Activated CD8-positive, alpha-beta T cell treated with anti-CD3 and anti-CD28 coated beads for 36 hours (primary cell): Measurements from ENCODE around the gene EIF2S2. TPM values are rescaled to one million over a fixed set of nuclear protein-coding genes. Genes with fewer than 3 reads are reported as not detected.

Source experiments
- ATAC-seq: fragments of 200-7000 bp; cut with Tn5 transposase; one replicate; pipeline ENCODE4 v1.10.0; 2021; ENCODE audit warnings: mild to moderate bottlenecking, moderate library complexity
- CTCF ChIA-PET: fragments of 350-600 bp; sonication (Branson Sonifier 250); formaldehyde crosslinking; loops from one replicate; lab custom pipeline; 2021; ENCODE audit warnings: antibody characterized with exemption; lab: Charles Lee
- POLR2A ChIA-PET: fragments of 350-600 bp; sonication (Branson Sonifier 250); formaldehyde crosslinking; loops from one replicate; lab custom pipeline; 2021; ENCODE audit warnings: antibody characterized with exemption; lab: Charles Lee
- DNase-seq: peaks from one replicate; pipeline ENCODE4 v3.0.0-alpha.2; 2020
- H3K27ac Mint-ChIP-seq: one replicate; pipeline ENCODE4 v1.8.0; 2021; ENCODE audit warnings: mild to moderate bottlenecking, mixed read lengths
- H3K27me3 Mint-ChIP-seq: one replicate; pipeline ENCODE4 v1.8.0; 2021; ENCODE audit warnings: mixed read lengths
- H3K36me3 Mint-ChIP-seq: one replicate; pipeline ENCODE4 v1.8.0; 2021; ENCODE audit warnings: low read depth, mixed read lengths
- H3K4me1 Mint-ChIP-seq: one replicate; pipeline ENCODE4 v1.8.0; 2021; ENCODE audit warnings: low read depth, mixed read lengths
- H3K4me3 Mint-ChIP-seq: one replicate; pipeline ENCODE4 v1.8.0; 2021; ENCODE audit warnings: mild to moderate bottlenecking, moderate library complexity, mixed read lengths
- H3K9me3 Mint-ChIP-seq: one replicate; pipeline ENCODE4 v1.8.0; 2021; ENCODE audit warnings: mixed read lengths
- CTCF ChIP-seq: fragments of 200-600 bp; IDR thresholded peaks from one replicate; pipeline ENCODE4 v1.8.0; 2022; ENCODE audit warnings: antibody characterized with exemption, mild to moderate bottlenecking
- intact Hi-C: fragments of 100-400 bp; cut with micrococcal nuclease; formaldehyde crosslinking; loops from one replicate; pipeline ENCODE4 v1.10.0; 2022
- total RNA-seq, 2 experiments: library from RNA; stranded (reverse); gene quantifications; one replicate each; pipeline ENCODE4 v1.2.3, GENCODE V29; 2021

The EIF2S2 gene
- total RNA-seq, 2 experiments from 2014 or later, result 161 to 164 TPM

- Mint-ChIP-seq H3K27me3 (peaks cover 3% of the 10 kb centered on the region), H3K9me3 (no peaks in the 10 kb centered on the region), H3K27ac (no peak overlapping the region), H3K4me3 (no peak overlapping the region), H3K4me1 (peaks cover 11% of the 10 kb centered on the region), H3K36me3 (no peaks in the 10 kb centered on the region)
- DNase-seq (no peak), ATAC-seq (no peak)
- intact Hi-C loops, result loop anchor here (10.0 kb wide), 1 partner anchor 209 kb away; no protein-coding TSS in a partner anchor
- POLR2A ChIA-PET, result no interaction called here
- CTCF ChIA-PET, result no interaction called here
- TF ChIP-seq CTCF, result no peak
Measured at GRCh38 chr20:34123309-34123708, 11.3 kb upstream of the EIF2S2 start.

- no peaks in the 10 kb centered on the region for H3K36me3 Mint-ChIP-seq
- H3K27ac Mint-ChIP-seq, result no peak overlapping the region
- H3K27me3 Mint-ChIP-seq, result peaks cover 3% of the 10 kb centered on the region
- CTCF ChIA-PET, result interaction anchor here (1.4 kb wide), 1 partner anchor 189 kb away, joined by 3 read pairs; no protein-coding TSS in a partner anchor
- no peak overlapping the region for H3K4me3 Mint-ChIP-seq
- intact Hi-C loops, result loop anchor here (10.0 kb wide), 1 partner anchor 208 kb away; no protein-coding TSS in a partner anchor
- DNase-seq (no peak), ATAC-seq (no peak)
- peaks cover 11% of the 10 kb centered on the region for H3K4me1 Mint-ChIP-seq
- no peaks in the 10 kb centered on the region for H3K9me3 Mint-ChIP-seq
- TF ChIP-seq CTCF, result no peak
- POLR2A ChIA-PET, result interaction anchor here (0.5 to 0.6 kb wide), 2 partner anchors 11 to 25 kb away, joined by 3 read pairs; partner anchors contain the start of gene EIF2S2
Measured at GRCh38 chr20:34122274-34122980, 10.4 kb upstream of the EIF2S2 start.

GRCh38 chr20:34120213-34120612, 8.2 kb upstream of the EIF2S2 start:
- Mint-ChIP-seq H3K4me1 (peaks cover 11% of the 10 kb centered on the region), H3K36me3 (no peaks in the 10 kb centered on the region), H3K27me3 (no peaks in the 10 kb centered on the region), H3K4me3 (no peak overlapping the region), H3K27ac (no peak overlapping the region), H3K9me3 (no peaks in the 10 kb centered on the region)
- DNase-seq (no peak), ATAC-seq (no peak)
- TF ChIP-seq CTCF, result no peak
- intact Hi-C loops, result loop anchor here (10.0 kb wide), 1 partner anchor 205 kb away; no protein-coding TSS in a partner anchor
- ChIA-PET CTCF (interaction anchor here (1.4 to 2.4 kb wide), 2 partner anchors 10 to 50 kb away, joined by 4 to 8 read pairs; no protein-coding TSS in a partner anchor), POLR2A (no interaction called here)

- POLR2A ChIA-PET, result no interaction called here
- intact Hi-C loops, result no loop called here
- H3K4me1 Mint-ChIP-seq, result peaks cover 9% of the 10 kb centered on the region
- no peaks in the 10 kb centered on the region for H3K9me3 Mint-ChIP-seq
- ATAC-seq (no peak), DNase-seq (no peak)
- peaks cover 13% of the 10 kb centered on the region for H3K36me3 Mint-ChIP-seq
- CTCF ChIA-PET, result interaction anchor here (0.6 to 1.8 kb wide), 2 partner anchors 14 to 32 kb away, joined by 3 read pairs; no protein-coding TSS in a partner anchor
- H3K27ac Mint-ChIP-seq, result no peak overlapping the region
- H3K27me3 Mint-ChIP-seq, result no peaks in the 10 kb centered on the region
- no peak overlapping the region for H3K4me3 Mint-ChIP-seq
- TF ChIP-seq CTCF, result no peak
Measured at GRCh38 chr20:34115232-34115631, 3.2 kb upstream of the EIF2S2 start.

GRCh38 chr20:34114809-34115208, 2.8 kb upstream of the EIF2S2 start:
- ATAC-seq, result no peak
- Mint-ChIP-seq H3K27me3 (no peaks in the 10 kb centered on the region), H3K4me1 (peaks cover 11% of the 10 kb centered on the region), H3K27ac (no peak overlapping the region), H3K4me3 (no peak overlapping the region), H3K36me3 (peaks cover 16% of the 10 kb centered on the region), H3K9me3 (no peaks in the 10 kb centered on the region)
- CTCF ChIA-PET, result no interaction called here
- DNase-seq, result no peak
- POLR2A ChIA-PET, result no interaction called here
- intact Hi-C loops, result no loop called here
- no peak for TF ChIP-seq CTCF
